Measurements from ENCODE around the gene STXBP2.

- no peak for TF ChIP-seq CTCF (IDR thresholded peaks at IDR 0.05)
- TF ChIP-seq POLR2A (IDR thresholded peaks at IDR 0.05), result no peak
These were observed 52.3 kb downstream of the STXBP2 start for GRCh38 chr19:7689165-7689564.

Data from thyroid gland (tissue), 4 donors.